ENCODE results near the gene OBSCN.

OBSCN gene

DNA sequence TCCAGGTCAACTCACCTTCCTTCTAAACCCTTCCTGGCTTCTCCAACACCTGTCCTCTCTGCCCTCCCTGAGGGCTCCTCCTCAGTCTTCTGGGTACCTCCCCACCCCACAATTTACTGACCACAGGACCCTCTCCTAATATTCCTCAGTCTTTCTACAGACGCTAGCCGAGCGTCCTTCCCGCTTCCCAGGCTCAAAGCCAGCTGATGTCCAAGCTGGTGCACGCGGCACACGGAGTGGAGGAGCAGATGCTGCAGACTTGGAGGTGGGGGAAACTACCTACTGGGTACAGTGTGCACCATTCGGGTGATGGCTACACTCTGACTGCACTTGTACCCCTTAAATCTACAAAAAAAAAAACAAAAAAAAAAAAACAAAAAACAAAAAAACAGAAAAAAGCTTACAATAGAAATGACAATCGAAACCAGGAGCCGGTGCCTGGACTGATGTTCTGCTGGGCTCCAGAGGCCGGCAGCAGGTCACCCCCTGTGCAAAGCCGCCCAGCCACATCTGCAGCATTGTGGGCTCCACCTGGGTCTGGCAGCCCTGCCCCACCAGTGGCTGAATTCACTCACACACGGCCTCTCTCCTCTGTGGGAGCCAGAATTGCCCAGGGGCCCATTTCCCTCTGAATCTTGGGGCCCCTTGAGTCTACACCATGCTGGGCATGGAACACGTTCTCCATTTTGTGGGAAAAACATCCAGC, 191.8 kb downstream of the OBSCN start:
- H3K27ac ChIP-seq = no peak overlapping the region
- TF ChIP-seq, protein P1, sequence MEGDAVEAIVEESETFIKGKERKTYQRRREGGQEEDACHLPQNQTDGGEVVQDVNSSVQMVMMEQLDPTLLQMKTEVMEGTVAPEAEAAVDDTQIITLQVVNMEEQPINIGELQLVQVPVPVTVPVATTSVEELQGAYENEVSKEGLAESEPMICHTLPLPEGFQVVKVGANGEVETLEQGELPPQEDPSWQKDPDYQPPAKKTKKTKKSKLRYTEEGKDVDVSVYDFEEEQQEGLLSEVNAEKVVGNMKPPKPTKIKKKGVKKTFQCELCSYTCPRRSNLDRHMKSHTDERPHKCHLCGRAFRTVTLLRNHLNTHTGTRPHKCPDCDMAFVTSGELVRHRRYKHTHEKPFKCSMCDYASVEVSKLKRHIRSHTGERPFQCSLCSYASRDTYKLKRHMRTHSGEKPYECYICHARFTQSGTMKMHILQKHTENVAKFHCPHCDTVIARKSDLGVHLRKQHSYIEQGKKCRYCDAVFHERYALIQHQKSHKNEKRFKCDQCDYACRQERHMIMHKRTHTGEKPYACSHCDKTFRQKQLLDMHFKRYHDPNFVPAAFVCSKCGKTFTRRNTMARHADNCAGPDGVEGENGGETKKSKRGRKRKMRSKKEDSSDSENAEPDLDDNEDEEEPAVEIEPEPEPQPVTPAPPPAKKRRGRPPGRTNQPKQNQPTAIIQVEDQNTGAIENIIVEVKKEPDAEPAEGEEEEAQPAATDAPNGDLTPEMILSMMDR (conservative IDR thresholded peaks at IDR 0.05) = no peak

DNA sequence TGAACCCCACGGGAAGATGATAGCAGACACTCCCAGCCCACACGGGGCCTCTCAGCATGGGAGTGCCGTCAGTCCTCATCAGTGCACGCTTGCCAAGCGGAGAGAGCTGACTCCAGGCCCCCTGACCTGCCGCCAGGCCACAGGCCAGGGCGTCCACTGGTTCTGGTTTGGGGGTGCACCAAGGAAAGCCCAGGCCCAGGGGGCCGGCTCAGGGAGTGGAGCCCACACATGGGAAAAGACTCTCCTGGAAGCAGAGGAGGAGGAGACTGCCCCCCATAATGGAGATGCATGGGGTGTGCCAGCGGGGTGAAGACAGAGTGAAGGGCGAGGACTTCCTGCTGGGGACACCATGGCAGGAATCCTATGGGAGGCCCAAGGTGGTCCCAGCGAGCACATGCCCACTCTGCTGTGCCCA, 192.4 kb downstream of the OBSCN start:
- TF ChIP-seq, protein P1 (conservative IDR thresholded peaks at IDR 0.05) = no peak
- no peak overlapping the region for H3K27ac ChIP-seq

DNA sequence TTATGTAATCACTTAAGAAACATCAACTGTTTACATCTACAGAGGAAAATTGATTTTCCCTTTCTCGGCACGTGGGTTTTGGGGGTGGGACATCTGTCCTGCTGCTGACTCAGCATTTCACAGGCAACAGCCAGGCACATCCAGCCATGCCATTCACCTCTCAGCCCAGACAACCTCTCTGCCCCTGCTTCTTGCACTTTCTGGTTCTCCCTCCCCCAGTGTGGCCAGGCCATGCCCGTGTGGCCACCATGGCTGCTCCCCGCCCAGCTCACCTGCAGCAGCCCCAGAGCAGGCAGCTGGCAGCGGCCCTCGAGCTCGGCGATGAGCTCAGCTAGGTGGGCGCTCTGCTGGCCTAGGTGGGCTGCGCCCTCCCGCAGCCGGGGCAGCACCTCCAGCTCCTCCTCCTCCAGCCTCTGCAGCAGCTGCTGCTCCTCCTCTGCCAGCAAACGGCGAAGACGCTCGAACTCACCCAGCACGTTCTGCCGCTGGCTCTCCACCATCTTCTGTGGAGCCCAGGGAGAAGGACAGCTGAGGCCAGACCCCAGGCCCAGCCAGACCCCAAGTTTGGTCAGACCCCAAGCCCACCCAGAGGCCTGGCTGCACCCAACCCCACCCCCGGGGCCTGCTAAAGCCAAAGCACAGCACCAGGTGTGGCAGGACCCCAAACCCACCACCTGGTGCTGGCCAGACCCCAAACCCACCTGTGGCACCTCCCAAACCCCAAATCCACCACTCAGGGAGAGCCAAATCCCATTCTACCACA, 193.0 kb downstream of the OBSCN start:
- TF ChIP-seq, protein P1 (conservative IDR thresholded peaks at IDR 0.05) = no peak

DNA sequence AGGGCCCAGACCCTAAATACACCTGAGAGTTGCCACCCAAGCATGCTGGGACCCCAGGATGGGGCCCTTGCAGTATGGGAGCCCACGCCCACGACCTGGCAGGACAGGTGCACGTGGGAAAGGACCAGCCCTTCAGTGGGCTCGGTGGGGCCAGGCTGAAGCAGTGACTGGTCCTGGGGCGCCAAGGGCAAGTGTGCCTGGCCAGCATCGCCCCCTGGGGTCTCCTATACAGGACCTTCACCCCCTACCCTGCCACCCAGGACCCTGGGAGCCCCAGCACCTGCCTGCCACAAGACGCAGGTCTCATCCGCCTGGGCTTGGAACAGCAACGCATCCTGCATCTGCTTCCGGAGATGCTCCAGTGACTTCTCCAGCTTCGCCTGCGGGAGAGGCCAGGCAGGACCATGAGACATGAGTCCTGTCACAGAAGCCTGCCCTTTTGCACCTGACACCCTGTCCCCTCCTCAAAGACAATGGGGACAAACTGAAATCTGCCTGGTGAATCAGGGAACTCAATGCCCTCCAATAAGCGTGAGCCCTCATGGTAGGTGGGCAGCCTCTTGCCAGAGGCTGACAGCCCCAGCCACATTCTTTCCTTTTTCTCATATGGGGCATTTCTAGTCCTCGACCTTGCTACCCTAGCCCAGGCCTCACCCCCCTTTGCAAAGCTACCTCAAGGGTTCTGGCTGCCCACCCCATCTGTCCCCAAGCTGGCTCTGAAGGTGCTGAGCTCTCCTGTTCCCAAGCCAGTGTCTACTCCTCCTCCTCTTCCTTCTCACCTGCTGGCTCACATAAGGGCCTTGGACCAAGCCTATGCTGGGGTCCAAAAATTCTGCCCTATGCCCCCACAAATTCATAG, 194.2 kb downstream of the OBSCN start:
- TF ChIP-seq, protein P1 (conservative IDR thresholded peaks at IDR 0.05) = no peak
- no peak overlapping the region for H3K27ac ChIP-seq

More for the DNA sequence above, 193.0 kb downstream of the OBSCN start:
- no peak overlapping the region for H3K27ac ChIP-seq

DNA sequence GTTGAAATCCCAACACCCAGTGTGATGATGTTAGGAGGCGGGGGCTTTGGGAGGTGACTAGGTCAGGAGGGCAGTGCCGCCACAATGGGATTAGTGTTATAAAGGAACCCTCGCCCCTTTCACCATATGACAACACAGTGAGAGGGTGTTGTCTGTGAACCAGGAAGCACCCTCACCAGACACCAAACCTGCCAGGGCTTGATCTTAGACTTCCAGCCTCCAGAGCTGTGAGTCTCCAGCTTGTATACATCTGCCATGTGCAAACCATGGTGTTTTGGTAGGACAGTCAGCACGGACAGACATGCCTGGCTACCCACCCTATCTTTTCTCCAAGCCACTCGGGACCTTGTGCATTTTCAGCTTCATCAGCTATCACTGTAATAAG, 194.8 kb downstream of the OBSCN start:
- H3K27ac ChIP-seq = no peak overlapping the region
- TF ChIP-seq, protein P1 (conservative IDR thresholded peaks at IDR 0.05) = no peak

DNA sequence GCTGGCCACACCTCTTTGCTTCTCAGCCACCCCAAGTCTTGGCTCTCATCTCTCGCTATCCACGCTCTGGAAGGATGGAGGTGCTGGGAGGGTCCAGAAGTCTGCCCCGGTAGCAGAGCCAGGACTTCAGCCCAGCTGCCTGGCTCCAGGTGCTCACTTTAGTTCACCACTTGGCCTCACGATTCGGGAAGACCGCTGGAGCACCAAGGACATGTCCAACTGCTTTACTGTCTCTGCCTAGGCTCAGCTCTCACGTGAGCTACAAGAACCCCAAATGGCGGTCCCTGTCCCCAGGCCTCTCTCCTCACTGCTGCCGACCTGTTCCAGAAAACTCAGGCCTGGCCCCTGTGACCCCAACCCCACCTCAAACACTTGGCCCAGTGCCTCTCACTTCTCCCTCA, 195.4 kb downstream of the OBSCN start:
- TF ChIP-seq, protein P1 (conservative IDR thresholded peaks at IDR 0.05) = no peak
- H3K27ac ChIP-seq = no peak overlapping the region

All from VCaP (cell line).